KBM-7 (cell line): Measurements from ENCODE around the gene UGT1A1.
"Not testable (repeated sequence)": the region's sequence is repeated elsewhere in the genome, so short reads cannot be mapped to it uniquely, and the experiment has no call there.

ENCODE experiments used
- DNase-seq: peaks from one replicate; pipeline ENCODE4 v3.0.0-alpha.2; 2015
- in situ Hi-C: fragments of 300-500 bp; cut with MboI; formaldehyde crosslinking; loops from 2 replicates; pipeline ENCODE4 v1.14.3; 2020; ENCODE audit warnings: low sequenced_read_pairs, low pct_unique_long_range_greater_than_20kb, mixed read lengths

UGT1A1 gene

GRCh38 chr2:233760043-233760442 is at the start of gene UGT1A1:
TSS of gene UGT1A1 (plus strand) at chr2:233760270. CDS start at chr2:233760288, 18 bp downstream.
- in situ Hi-C loops: no loop called here
- DNase-seq: no peak

- in situ Hi-C loops: no loop called here
- DNase-seq: peak; percentile 67
Observed at GRCh38 chr2:233711312-233712008, 48.6 kb upstream of the UGT1A1 start.

- in situ Hi-C loops: no loop called here
- no peak for DNase-seq
Observed at GRCh38 chr2:233712611-233713261, 47.3 kb upstream of the UGT1A1 start, which contains the start of gene UGT1A5. TSS of gene UGT1A5 (plus strand) at chr2:233712907. CDS start at chr2:233712992, 85 bp downstream.

GRCh38 chr2:233713262-233713615 is 46.8 kb upstream of the UGT1A1 start:
- in situ Hi-C loops: no loop called here

GRCh38 chr2:233714121-233714520 is 45.9 kb upstream of the UGT1A1 start:
- no peak for DNase-seq
- in situ Hi-C loops: no loop called here

More at GRCh38 chr2:233713262-233713615, 46.8 kb upstream of the UGT1A1 start:
- no peak for DNase-seq

GRCh38 chr2:233718552-233718951 is 41.5 kb upstream of the UGT1A1 start, which contains the start of gene UGT1A4:
TSS of gene UGT1A4 (plus strand) at chr2:233718736. CDS start at chr2:233718821, 85 bp downstream.
- no peak for DNase-seq
- in situ Hi-C loops: no loop called here

- in situ Hi-C loops: no loop called here
- DNase-seq: no peak
Observed at GRCh38 chr2:233728723-233729301, 31.3 kb upstream of the UGT1A1 start, which contains the start of gene UGT1A3. TSS of gene UGT1A3 (plus strand) at chr2:233729042. CDS start at chr2:233729127, 85 bp downstream.

GRCh38 chr2:233736868-233737653 is 23.0 kb upstream of the UGT1A1 start:
- in situ Hi-C loops: not testable (repeated sequence)

GRCh38 chr2:233740870-233741269 is 19.2 kb upstream of the UGT1A1 start:
- in situ Hi-C loops: no loop called here
- DNase-seq: no peak

More at GRCh38 chr2:233736868-233737653, 23.0 kb upstream of the UGT1A1 start:
- not testable (repeated sequence) for DNase-seq

GRCh38 chr2:233743464-233744259 is 16.4 kb upstream of the UGT1A1 start:
- DNase-seq: no peak
- in situ Hi-C loops: no loop called here

- no peak for DNase-seq
- in situ Hi-C loops: no loop called here
Observed at GRCh38 chr2:233745073-233745755, 14.9 kb upstream of the UGT1A1 start.

- DNase-seq, in situ Hi-C loops: not testable (repeated sequence)
Observed at GRCh38 chr2:233745838-233746237, 14.2 kb upstream of the UGT1A1 start.

- in situ Hi-C loops: no loop called here
Observed at GRCh38 chr2:233746475-233747282, 13.4 kb upstream of the UGT1A1 start.

GRCh38 chr2:233747283-233747544 is 12.9 kb upstream of the UGT1A1 start:
- no peak for DNase-seq
- in situ Hi-C loops: no loop called here

More at GRCh38 chr2:233746475-233747282, 13.4 kb upstream of the UGT1A1 start:
- no peak for DNase-seq

- in situ Hi-C loops: not testable (repeated sequence)
Observed at GRCh38 chr2:233750689-233751088, 9.4 kb upstream of the UGT1A1 start.

GRCh38 chr2:233751212-233752009 is 8.7 kb upstream of the UGT1A1 start:
- DNase-seq, in situ Hi-C loops: not testable (repeated sequence)

More at GRCh38 chr2:233750689-233751088, 9.4 kb upstream of the UGT1A1 start:
- DNase-seq: not testable (repeated sequence)
